ENCODE measurements around the gene ADRM1.

ADRM1 gene

DNA sequence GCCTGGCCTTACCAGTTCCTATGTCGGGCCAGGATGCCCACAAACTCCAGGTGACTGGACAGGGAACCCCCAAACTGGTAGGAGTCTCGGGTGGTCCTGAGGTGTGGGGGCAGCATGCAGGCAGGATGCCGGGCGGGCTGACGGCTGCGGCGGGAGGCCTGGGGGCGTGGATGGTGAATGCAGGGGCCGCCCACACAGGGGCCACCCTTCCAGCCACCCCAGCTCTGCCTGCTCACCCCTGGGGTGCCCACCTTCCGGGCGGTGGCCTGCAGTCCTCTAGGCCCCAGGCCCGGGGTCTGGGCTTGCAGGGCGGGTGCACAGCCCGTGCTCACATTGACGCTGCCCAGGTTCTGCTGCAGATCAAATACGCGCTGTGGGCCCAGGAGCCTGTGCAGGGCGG, 8.4 kb downstream of the ADRM1 start:
- no peak for ATAC-seq
- no peak for TF ChIP-seq BACH2 (CRISPR knock-in tag; IDR thresholded peaks at IDR 0.05; ENCODE audit: borderline replicate concordance)
- TF ChIP-seq GLIS3 (CRISPR knock-in tag; IDR thresholded peaks at IDR 0.05), result no peak
- no peak for TF ChIP-seq RARB (CRISPR knock-in tag; IDR thresholded peaks at IDR 0.05)
- TF ChIP-seq OSR1 (CRISPR knock-in tag; IDR thresholded peaks at IDR 0.05), result no peak
- TF ChIP-seq, protein P1, sequence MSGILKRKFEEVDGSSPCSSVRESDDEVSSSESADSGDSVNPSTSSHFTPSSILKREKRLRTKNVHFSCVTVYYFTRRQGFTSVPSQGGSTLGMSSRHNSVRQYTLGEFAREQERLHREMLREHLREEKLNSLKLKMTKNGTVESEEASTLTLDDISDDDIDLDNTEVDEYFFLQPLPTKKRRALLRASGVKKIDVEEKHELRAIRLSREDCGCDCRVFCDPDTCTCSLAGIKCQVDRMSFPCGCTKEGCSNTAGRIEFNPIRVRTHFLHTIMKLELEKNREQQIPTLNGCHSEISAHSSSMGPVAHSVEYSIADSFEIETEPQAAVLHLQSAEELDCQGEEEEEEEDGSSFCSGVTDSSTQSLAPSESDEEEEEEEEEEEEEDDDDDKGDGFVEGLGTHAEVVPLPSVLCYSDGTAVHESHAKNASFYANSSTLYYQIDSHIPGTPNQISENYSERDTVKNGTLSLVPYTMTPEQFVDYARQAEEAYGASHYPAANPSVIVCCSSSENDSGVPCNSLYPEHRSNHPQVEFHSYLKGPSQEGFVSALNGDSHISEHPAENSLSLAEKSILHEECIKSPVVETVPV (CRISPR knock-in tag; IDR thresholded peaks at IDR 0.05), result no peak
- no peak for TF ChIP-seq ZNF8 (CRISPR knock-in tag; IDR thresholded peaks at IDR 0.05)
- TF ChIP-seq CSDC2 (CRISPR knock-in tag; IDR thresholded peaks at IDR 0.05), result no peak
- TF ChIP-seq, protein P2, sequence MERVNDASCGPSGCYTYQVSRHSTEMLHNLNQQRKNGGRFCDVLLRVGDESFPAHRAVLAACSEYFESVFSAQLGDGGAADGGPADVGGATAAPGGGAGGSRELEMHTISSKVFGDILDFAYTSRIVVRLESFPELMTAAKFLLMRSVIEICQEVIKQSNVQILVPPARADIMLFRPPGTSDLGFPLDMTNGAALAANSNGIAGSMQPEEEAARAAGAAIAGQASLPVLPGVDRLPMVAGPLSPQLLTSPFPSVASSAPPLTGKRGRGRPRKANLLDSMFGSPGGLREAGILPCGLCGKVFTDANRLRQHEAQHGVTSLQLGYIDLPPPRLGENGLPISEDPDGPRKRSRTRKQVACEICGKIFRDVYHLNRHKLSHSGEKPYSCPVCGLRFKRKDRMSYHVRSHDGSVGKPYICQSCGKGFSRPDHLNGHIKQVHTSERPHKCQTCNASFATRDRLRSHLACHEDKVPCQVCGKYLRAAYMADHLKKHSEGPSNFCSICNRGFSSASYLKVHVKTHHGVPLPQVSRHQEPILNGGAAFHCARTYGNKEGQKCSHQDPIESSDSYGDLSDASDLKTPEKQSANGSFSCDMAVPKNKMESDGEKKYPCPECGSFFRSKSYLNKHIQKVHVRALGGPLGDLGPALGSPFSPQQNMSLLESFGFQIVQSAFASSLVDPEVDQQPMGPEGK (CRISPR knock-in tag; IDR thresholded peaks at IDR 0.05; ENCODE audit: borderline replicate concordance), result no peak
- no peak for TF ChIP-seq ZC3H10 (CRISPR knock-in tag; IDR thresholded peaks at IDR 0.05)
- no peak for TF ChIP-seq ARNTL (CRISPR knock-in tag; IDR thresholded peaks at IDR 0.05; ENCODE audit: borderline replicate concordance, low read depth)
- no peak for TF ChIP-seq ISL1 (CRISPR knock-in tag; IDR thresholded peaks at IDR 0.05)
- TF ChIP-seq, protein P3, sequence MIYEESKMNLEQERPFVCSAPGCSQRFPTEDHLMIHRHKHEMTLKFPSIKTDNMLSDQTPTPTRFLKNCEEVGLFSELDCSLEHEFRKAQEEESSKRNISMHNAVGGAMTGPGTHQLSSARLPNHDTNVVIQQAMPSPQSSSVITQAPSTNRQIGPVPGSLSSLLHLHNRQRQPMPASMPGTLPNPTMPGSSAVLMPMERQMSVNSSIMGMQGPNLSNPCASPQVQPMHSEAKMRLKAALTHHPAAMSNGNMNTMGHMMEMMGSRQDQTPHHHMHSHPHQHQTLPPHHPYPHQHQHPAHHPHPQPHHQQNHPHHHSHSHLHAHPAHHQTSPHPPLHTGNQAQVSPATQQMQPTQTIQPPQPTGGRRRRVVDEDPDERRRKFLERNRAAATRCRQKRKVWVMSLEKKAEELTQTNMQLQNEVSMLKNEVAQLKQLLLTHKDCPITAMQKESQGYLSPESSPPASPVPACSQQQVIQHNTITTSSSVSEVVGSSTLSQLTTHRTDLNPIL (CRISPR knock-in tag; IDR thresholded peaks at IDR 0.05; ENCODE audit: low read depth), result no peak
- no peak for TF ChIP-seq TCF4 (CRISPR knock-in tag; IDR thresholded peaks at IDR 0.05; ENCODE audit: borderline replicate concordance)
- TF ChIP-seq ZNF70 (CRISPR knock-in tag; IDR thresholded peaks at IDR 0.05), result no peak
- TF ChIP-seq, protein P4, sequence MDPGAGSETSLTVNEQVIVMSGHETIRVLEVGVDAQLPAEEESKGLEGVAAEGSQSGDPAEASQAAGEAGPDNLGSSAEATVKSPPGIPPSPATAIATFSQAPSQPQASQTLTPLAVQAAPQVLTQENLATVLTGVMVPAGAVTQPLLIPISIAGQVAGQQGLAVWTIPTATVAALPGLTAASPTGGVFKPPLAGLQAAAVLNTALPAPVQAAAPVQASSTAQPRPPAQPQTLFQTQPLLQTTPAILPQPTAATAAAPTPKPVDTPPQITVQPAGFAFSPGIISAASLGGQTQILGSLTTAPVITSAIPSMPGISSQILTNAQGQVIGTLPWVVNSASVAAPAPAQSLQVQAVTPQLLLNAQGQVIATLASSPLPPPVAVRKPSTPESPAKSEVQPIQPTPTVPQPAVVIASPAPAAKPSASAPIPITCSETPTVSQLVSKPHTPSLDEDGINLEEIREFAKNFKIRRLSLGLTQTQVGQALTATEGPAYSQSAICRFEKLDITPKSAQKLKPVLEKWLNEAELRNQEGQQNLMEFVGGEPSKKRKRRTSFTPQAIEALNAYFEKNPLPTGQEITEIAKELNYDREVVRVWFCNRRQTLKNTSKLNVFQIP (CRISPR knock-in tag; IDR thresholded peaks at IDR 0.05; ENCODE audit: borderline replicate concordance, low read depth), result no peak
- no peak for TF ChIP-seq TOX (CRISPR knock-in tag; IDR thresholded peaks at IDR 0.05; ENCODE audit: borderline replicate concordance)
- no peak for TF ChIP-seq ZNF565 (CRISPR knock-in tag; conservative IDR thresholded peaks at IDR 0.05; ENCODE audit: low read depth)
- no peak for TF ChIP-seq ZFP3 (CRISPR knock-in tag; IDR thresholded peaks at IDR 0.05)

DNA sequence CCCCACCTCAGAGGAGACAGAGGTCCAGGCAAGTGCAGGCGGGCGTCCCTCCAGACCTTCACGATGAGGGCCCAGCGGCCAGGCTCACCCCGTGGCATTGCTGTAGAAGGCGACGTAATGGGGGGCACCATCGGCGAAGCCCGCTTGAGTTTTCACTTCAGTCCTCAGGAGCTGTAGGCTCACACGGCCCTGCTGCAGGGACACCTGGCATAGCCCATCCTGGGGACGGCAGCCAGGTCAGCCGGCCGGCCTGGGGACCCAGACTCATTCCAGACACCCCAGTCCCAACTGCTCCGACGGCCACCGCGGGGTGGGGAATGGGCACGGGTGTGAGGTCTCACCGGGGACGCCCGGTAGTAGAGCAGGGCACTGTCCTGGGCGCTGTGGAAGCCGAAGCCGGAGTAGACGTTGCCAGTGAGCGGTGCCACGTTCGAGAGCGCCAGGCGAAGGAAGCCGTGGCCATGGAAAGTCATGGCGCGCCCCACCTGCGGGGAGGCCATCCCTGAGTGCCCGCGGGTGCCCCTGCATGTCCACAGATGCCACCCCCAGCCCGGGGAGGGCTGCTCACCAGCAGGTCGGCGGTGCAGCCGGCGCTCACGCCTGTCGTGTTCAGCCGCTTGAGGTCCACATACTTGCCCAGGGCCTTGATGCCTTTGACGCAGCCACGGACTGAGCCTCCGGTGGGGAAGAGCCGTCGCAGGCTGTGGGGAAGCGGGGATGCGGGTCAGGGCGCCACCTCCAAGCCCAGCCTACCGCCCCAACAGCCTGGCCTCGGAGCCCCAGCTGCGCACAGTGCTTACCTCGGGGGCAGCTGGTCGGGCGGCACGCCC, 9.2 kb downstream of the ADRM1 start:
- no peak for ATAC-seq
- no peak for TF ChIP-seq ZC3H10 (CRISPR knock-in tag; IDR thresholded peaks at IDR 0.05)
- TF ChIP-seq RARB (CRISPR knock-in tag; IDR thresholded peaks at IDR 0.05), result no peak
- no peak for TF ChIP-seq BACH2 (CRISPR knock-in tag; IDR thresholded peaks at IDR 0.05; ENCODE audit: borderline replicate concordance)
- no peak for TF ChIP-seq PPARA (CRISPR knock-in tag; IDR thresholded peaks at IDR 0.05; ENCODE audit: borderline replicate concordance)
- no peak for TF ChIP-seq ESRRG (CRISPR knock-in tag; IDR thresholded peaks at IDR 0.05)
- TF ChIP-seq, protein P1 (CRISPR knock-in tag; IDR thresholded peaks at IDR 0.05), result no peak
- TF ChIP-seq ISL1 (CRISPR knock-in tag; IDR thresholded peaks at IDR 0.05), result no peak
- no peak for TF ChIP-seq CSDC2 (CRISPR knock-in tag; IDR thresholded peaks at IDR 0.05)
- TF ChIP-seq SNAI2 (CRISPR knock-in tag; IDR thresholded peaks at IDR 0.05), result no peak

DNA sequence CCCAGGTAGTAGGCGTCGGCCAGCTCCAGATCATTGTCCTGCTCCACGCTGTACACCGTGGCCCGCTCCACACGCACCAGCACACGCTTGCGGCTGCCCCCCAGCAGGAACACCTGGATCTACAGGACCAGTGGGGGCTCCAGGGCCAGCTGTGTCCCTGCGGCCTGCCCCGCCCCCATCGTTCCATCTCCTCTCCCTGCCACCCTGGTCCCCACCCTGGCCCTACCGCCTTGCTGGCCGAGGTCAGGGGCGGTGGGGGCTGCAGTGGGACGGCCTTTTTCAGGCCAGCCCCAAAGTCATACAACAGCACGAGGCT, 9.8 kb downstream of the ADRM1 start:
- TF ChIP-seq ISL1 (CRISPR knock-in tag; IDR thresholded peaks at IDR 0.05) (no peak), ZFP3 (CRISPR knock-in tag; IDR thresholded peaks at IDR 0.05) (no peak), ZNF565 (CRISPR knock-in tag; conservative IDR thresholded peaks at IDR 0.05; ENCODE audit: low read depth) (no peak), BACH2 (CRISPR knock-in tag; IDR thresholded peaks at IDR 0.05; ENCODE audit: borderline replicate concordance) (no peak), ZFP30 (CRISPR knock-in tag; IDR thresholded peaks at IDR 0.05) (no peak), RARB (CRISPR knock-in tag; IDR thresholded peaks at IDR 0.05) (no peak), TOX (CRISPR knock-in tag; IDR thresholded peaks at IDR 0.05; ENCODE audit: borderline replicate concordance) (no peak)
- TF ChIP-seq, protein P1 (CRISPR knock-in tag; IDR thresholded peaks at IDR 0.05), result no peak
- TF ChIP-seq, protein P4 (CRISPR knock-in tag; IDR thresholded peaks at IDR 0.05; ENCODE audit: borderline replicate concordance, low read depth), result no peak
- ATAC-seq, result no peak

All from SK-N-SH treated with all-trans-retinoic acid at 6 μM for 48 hours (cell line).